SK-N-SH (cell line): Measurements from ENCODE around the gene LMO2. TPM values are rescaled to one million over a fixed set of nuclear protein-coding genes. Genes with fewer than 3 reads are reported as not detected.

Source experiments
- CTCF ChIA-PET: fragments of 300-600, 350-600 bp; formaldehyde crosslinking; extraction: SDS; loops from one replicate; lab custom pipeline; 2021; lab: Yijun Ruan, JAX
- POLR2A ChIA-PET: fragments of 350-600 bp; sonication (Branson Sonifier 250); formaldehyde crosslinking; extraction: SDS; loops from one replicate; lab custom pipeline; 2020; ENCODE audit warnings: antibody characterized with exemption, inconsistent platforms; lab: Yijun Ruan, JAX
- DNase-seq: peaks from one replicate; pipeline ENCODE4 v3.0.0; 2012
- H2AFZ ChIP-seq: fragments of 200-600 bp; sonication (generic); 2 replicates; pipeline ENCODE4 v1.8.1; 2016; ENCODE audit warnings: antibody characterized with exemption, mild to moderate bottlenecking, low read depth
- H3F3A ChIP-seq: fragments of 200-600 bp; sonication (generic); replicated peaks from 2 replicates; pipeline ENCODE3; 2016; ENCODE audit warnings: antibody characterized with exemption, mild to moderate bottlenecking; ENCODE audit not compliant: insufficient read depth
- H3K27ac ChIP-seq, 2 experiments: fragments of 200-500 bp in 1 of 2; fragments of 200-600 bp in 1 of 2; sonication (Bioruptor generic) in 1 of 2; sonication (generic), shearing (Covaris generic) in 1 of 2; 2 replicates each; pipeline versions ENCODE4 v1.5.1 to v1.6.1; 2014 to 2016; ENCODE audit warnings: low read depth in 2 of 2, inconsistent platforms in 1 of 2, low read length in 1 of 2, mild to moderate bottlenecking in 1 of 2, mixed read lengths in 1 of 2
- H3K27me3 ChIP-seq: fragments of 200-600 bp; sonication (generic), shearing (Covaris generic); 2 replicates; pipeline ENCODE4 v1.6.1; 2016; ENCODE audit warnings: mixed run types; ENCODE audit not compliant: insufficient read depth
- H3K36me3 ChIP-seq, 2 experiments: fragments of 200-500 bp in 1 of 2; fragments of 200-600 bp in 1 of 2; sonication (Bioruptor generic) in 1 of 2; sonication (generic) in 1 of 2; replicated peaks in 1 of 2; 2 replicates each; pipeline versions ENCODE3 to v1.5.1; 2014 to 2016; ENCODE audit warnings: low read length in 1 of 2, mild to moderate bottlenecking in 1 of 2; ENCODE audit not compliant: insufficient read depth in 2 of 2, control insufficient read depth in 1 of 2
- H3K4me1 ChIP-seq, 2 experiments: fragments of 200-500 bp in 1 of 2; fragments of 200-600 bp in 1 of 2; sonication (Bioruptor generic) in 1 of 2; sonication (generic), shearing (Covaris generic) in 1 of 2; 2 replicates each; pipeline versions ENCODE4 v1.5.1 to v1.6.1; 2014 to 2016; ENCODE audit warnings: low read depth in 1 of 2, low read length in 1 of 2, mixed run types in 1 of 2; ENCODE audit not compliant: insufficient read depth in 2 of 2, control insufficient read depth in 1 of 2
- H3K4me2 ChIP-seq: fragments of 200-600 bp; sonication (generic), shearing (Covaris generic); 2 replicates; pipeline ENCODE4 v1.6.1; 2017; ENCODE audit warnings: mixed run types
- H3K4me3 ChIP-seq, 2 experiments: fragments of 200-500 bp in 1 of 2; fragments of 200-600 bp in 1 of 2; sonication (Bioruptor generic) in 1 of 2; sonication (generic), shearing (Covaris generic) in 1 of 2; 2 replicates each; pipeline versions ENCODE4 v1.5.1 to v1.8.1; 2014 to 2016; ENCODE audit warnings: low read depth in 2 of 2, inconsistent platforms in 1 of 2, low read length in 1 of 2, mild to moderate bottlenecking in 1 of 2, mixed read lengths in 1 of 2, moderate library complexity in 1 of 2
- H3K79me2 ChIP-seq: fragments of 200-600 bp; sonication (generic); 2 replicates; pipeline ENCODE4 v1.8.1; 2017; ENCODE audit warnings: mild to moderate bottlenecking; ENCODE audit not compliant: insufficient read depth
- H3K9ac ChIP-seq: fragments of 200-600 bp; sonication (generic); 2 replicates; pipeline ENCODE4 v1.6.1; 2017; ENCODE audit warnings: mixed run types
- H3K9me2 ChIP-seq: fragments of 200-600 bp; sonication (generic); 2 replicates; pipeline ENCODE4 v1.6.1; 2017; ENCODE audit warnings: mixed run types
- H3K9me3 ChIP-seq: fragments of 200-600 bp; sonication (generic); 2 replicates; pipeline ENCODE4 v1.6.1; 2017; ENCODE audit warnings: mixed run types, mild to moderate bottlenecking, moderate library complexity
- H4K20me1 ChIP-seq: fragments of 200-600 bp; sonication (generic); 2 replicates; pipeline ENCODE4 v1.6.1; 2017; ENCODE audit warnings: mild to moderate bottlenecking, mixed run types; ENCODE audit not compliant: insufficient read depth
- CHD2 ChIP-seq: fragments of 150-350 bp; IDR thresholded peaks from 2 replicates; pipeline ENCODE4 v1.6.1; 2018; ENCODE audit warnings: low read length; ENCODE audit not compliant: partially characterized antibody
- EP300 ChIP-seq, 2 experiments: IDR thresholded peaks; 2 replicates each; pipeline versions ENCODE4 v1.4.0 to v1.6.1; 2012; ENCODE audit warnings: borderline replicate concordance in 1 of 2, low read depth in 1 of 2, low read length in 1 of 2
- FOSL2 ChIP-seq: IDR thresholded peaks from 2 replicates; pipeline ENCODE4 v1.4.0; 2012; ENCODE audit warnings: low read depth, mild to moderate bottlenecking, moderate library complexity, borderline replicate concordance
- FOXJ3 ChIP-seq: sonication (generic); formaldehyde crosslinking; IDR thresholded peaks from 2 replicates; pipeline ENCODE4 v1.5.1; 2020; ENCODE audit warnings: mild to moderate bottlenecking, missing genetic modification reagents
- GATA2 ChIP-seq: sonication (generic); formaldehyde crosslinking; IDR thresholded peaks from 2 replicates; pipeline ENCODE4 v1.5.0; 2020; ENCODE audit warnings: mild to moderate bottlenecking, missing genetic modification reagents
- JUND ChIP-seq: IDR thresholded peaks from 2 replicates; pipeline ENCODE4 v1.4.0; 2012
- MEF2A ChIP-seq: IDR thresholded peaks from 2 replicates; pipeline ENCODE4 v1.4.0; 2012; ENCODE audit warnings: low read depth, borderline replicate concordance
- NFIC ChIP-seq: IDR thresholded peaks from 2 replicates; pipeline ENCODE4 v1.4.0; 2012; ENCODE audit warnings: borderline replicate concordance
- NRF1 ChIP-seq: IDR thresholded peaks from 2 replicates; pipeline ENCODE4 v1.6.1; 2012; ENCODE audit warnings: low read depth, mild to moderate bottlenecking, low read length
- RAD21 ChIP-seq: IDR thresholded peaks from 2 replicates; pipeline ENCODE4 v1.6.1; 2012; ENCODE audit warnings: mild to moderate bottlenecking, low read length
- RCOR1 ChIP-seq: fragments of 150-350 bp; IDR thresholded peaks from 2 replicates; pipeline ENCODE4 v1.6.1; 2017; ENCODE audit warnings: antibody characterized with exemption, low read length
- REST ChIP-seq: IDR thresholded peaks from 2 replicates; pipeline ENCODE4 v1.6.1; 2012; ENCODE audit warnings: mild to moderate bottlenecking, low read depth, low read length, moderate library complexity
- RXRA ChIP-seq: IDR thresholded peaks from 2 replicates; pipeline ENCODE4 v1.4.0; 2012; ENCODE audit warnings: low read depth, mild to moderate bottlenecking, borderline replicate concordance
- SIN3A ChIP-seq: IDR thresholded peaks from 2 replicates; pipeline ENCODE4 v1.6.1; 2012; ENCODE audit warnings: low read depth, mild to moderate bottlenecking, low read length, moderate library complexity, borderline replicate concordance
- SMC3 ChIP-seq: IDR thresholded peaks from 2 replicates; pipeline ENCODE4 v1.6.1; 2012; ENCODE audit warnings: low read depth, low read length, improper control_type of control experiment
- TAF1 ChIP-seq: IDR thresholded peaks from 2 replicates; pipeline ENCODE4 v1.6.1; 2012; ENCODE audit warnings: low read depth, mild to moderate bottlenecking, low read length, moderate library complexity, borderline replicate concordance
- TCF12 ChIP-seq: IDR thresholded peaks from 2 replicates; pipeline ENCODE4 v1.4.0; 2012
- USF2 ChIP-seq: fragments of 150-350 bp; IDR thresholded peaks from 2 replicates; pipeline ENCODE4 v1.6.1; 2017; ENCODE audit warnings: antibody characterized with exemption, low read length, low read depth, borderline replicate concordance
- YY1 ChIP-seq: IDR thresholded peaks from 2 replicates; pipeline ENCODE4 v1.4.0; 2012; ENCODE audit warnings: low read depth, mild to moderate bottlenecking
- WGBS: methylation state at CpG from one replicate; pipeline ENCODE4 v1.1.6; 2017; ENCODE audit warnings: low lambda C conversion rate; 5-methylcytosine and 5-hydroxymethylcytosine counted together
- polyA plus RNA-seq, 3 experiments: library from polyadenylated mRNA; depleted of rRNA; stranded (reverse); fragments of >200 nt; gene quantifications; 2 replicates each; pipeline ENCODE4 v1.2.3, GENCODE V29; 2012
- TF ChIP-seq, protein P1 (sequence below): IDR thresholded peaks from 2 replicates; pipeline ENCODE4 v1.4.0; 2012; ENCODE audit warnings: low read depth, borderline replicate concordance

The LMO2 gene
- polyA plus RNA-seq, 1 of the 3 experiments (the other 2 are of a cell fraction) = 0.05 TPM

DNA sequence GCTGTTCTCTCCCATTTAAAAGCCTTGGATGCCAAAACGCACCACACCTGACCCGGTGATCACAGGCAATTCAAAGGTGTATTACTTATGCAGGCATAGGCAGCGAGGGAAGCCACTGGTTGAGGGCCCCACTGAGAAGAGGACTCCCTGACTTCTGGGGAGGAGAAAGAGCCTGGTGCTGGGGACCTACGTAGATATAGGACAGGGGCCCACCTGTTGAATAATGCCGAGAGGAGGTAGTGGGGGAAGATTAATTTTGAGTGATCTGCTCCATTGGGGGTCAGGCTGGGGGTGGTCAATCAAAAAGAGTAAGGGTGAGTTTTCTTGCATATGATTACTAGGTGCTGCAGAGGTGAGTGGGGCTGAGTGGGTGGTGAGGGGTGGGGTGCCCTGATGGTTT lies 7.8 kb downstream of the LMO2 start (continued):
- no peak for TF ChIP-seq REST
- TF ChIP-seq TAF1 = no peak

GRCh38 chr11:33881651-33882503 lies 10.0 kb downstream of the LMO2 start:
- TF ChIP-seq MEF2A = no peak
- no peak for TF ChIP-seq GATA2 (CRISPR knock-in tag)
- TF ChIP-seq TCF12 = no peak
- no peak for DNase-seq
- CTCF ChIA-PET = interaction anchor here (0.6 to 2.3 kb wide), 3 partner anchors 7 to 610 kb away, joined by 3 to 8 read pairs (median 3); no protein-coding TSS in a partner anchor
- Histone ChIP-seq H3K27ac (no peak overlapping the region), H2AFZ (no peak overlapping the region), H3K27me3 (peaks cover 14% of the 10 kb centered on the region; the same call in 1 of the 2 replicates), H3K4me3 (no peak overlapping the region), H4K20me1 (no peaks in the 10 kb centered on the region), H3K4me1 (no peaks in the 10 kb centered on the region), H3K79me2 (no peaks in the 10 kb centered on the region), H3K9me3 (no peaks in the 10 kb centered on the region), H3K4me2 (no peak overlapping the region), H3K9me2 (no peaks in the 10 kb centered on the region), H3F3A (no peaks in the 10 kb centered on the region), H3K36me3 (no peaks in the 10 kb centered on the region), H3K9ac (no peak overlapping the region)
- POLR2A ChIA-PET = no interaction called here
- 57% methylated on average over 11 of the region's 11 CpGs for WGBS

GRCh38 chr11:33880979-33881378 lies 10.9 kb downstream of the LMO2 start:
- Histone ChIP-seq H3K27me3 (peaks cover 22% of the 10 kb centered on the region; the same call in 1 of the 2 replicates), H3K9ac (no peak overlapping the region), H3K9me3 (no peaks in the 10 kb centered on the region), H3K27ac (no peak overlapping the region), H3K4me2 (no peak overlapping the region), H3K79me2 (no peaks in the 10 kb centered on the region), H3K9me2 (no peaks in the 10 kb centered on the region), H3K4me3 (no peak overlapping the region), H3K4me1 (no peaks in the 10 kb centered on the region), H2AFZ (no peak overlapping the region), H3K36me3 (no peaks in the 10 kb centered on the region), H3F3A (no peaks in the 10 kb centered on the region), H4K20me1 (no peaks in the 10 kb centered on the region)
- ChIA-PET CTCF (interaction anchor here (0.6 to 2.3 kb wide), 5 partner anchors 8 to 611 kb away, joined by 3 to 8 read pairs (median 3); no protein-coding TSS in a partner anchor), POLR2A (no interaction called here)
- TF ChIP-seq NFIC (no peak), YY1 (no peak), RCOR1 (no peak), SIN3A (no peak), FOSL2 (no peak), MEF2A (no peak), JUND (no peak), NRF1 (no peak), USF2 (no peak), GATA2 (CRISPR knock-in tag) (no peak), EP300 (IDR thresholded peaks at IDR 0.05; ENCODE audit: borderline replicate concordance in 1 of 2, low read depth in 1 of 2, low read length in 1 of 2) (no peak), RAD21 (no peak), CHD2 (no peak), RXRA (no peak), FOXJ3 (CRISPR knock-in tag) (no peak), SMC3 (no peak)
- TF ChIP-seq, protein P1, sequence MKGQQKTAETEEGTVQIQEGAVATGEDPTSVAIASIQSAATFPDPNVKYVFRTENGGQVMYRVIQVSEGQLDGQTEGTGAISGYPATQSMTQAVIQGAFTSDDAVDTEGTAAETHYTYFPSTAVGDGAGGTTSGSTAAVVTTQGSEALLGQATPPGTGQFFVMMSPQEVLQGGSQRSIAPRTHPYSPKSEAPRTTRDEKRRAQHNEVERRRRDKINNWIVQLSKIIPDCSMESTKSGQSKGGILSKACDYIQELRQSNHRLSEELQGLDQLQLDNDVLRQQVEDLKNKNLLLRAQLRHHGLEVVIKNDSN = no peak
- 58% methylated on average over 7 of the region's 7 CpGs for WGBS
- no peak for DNase-seq
